ENCODE measurements around the gene HNRNPH3.

DNA sequence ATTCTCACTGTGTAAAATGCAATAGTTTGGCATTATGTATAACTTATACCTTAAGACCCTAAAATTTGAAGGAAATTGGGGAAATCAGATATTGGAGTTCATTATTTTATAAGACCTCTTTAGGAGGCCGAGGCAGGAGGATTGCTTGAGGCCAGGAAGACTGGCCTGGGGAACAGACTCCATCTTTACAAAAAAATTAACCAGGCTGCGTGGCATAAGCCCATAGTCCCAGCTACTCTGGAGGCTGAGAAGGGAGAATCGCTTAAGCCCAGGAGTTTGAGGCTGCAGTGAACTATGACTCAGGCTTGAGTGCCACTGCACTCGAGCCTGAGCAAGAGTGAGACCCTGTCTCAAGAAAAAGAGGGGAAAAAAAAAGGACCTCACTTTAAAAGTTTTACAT, 14.9 kb downstream of the HNRNPH3 start:
- TF ChIP-seq, protein P1, sequence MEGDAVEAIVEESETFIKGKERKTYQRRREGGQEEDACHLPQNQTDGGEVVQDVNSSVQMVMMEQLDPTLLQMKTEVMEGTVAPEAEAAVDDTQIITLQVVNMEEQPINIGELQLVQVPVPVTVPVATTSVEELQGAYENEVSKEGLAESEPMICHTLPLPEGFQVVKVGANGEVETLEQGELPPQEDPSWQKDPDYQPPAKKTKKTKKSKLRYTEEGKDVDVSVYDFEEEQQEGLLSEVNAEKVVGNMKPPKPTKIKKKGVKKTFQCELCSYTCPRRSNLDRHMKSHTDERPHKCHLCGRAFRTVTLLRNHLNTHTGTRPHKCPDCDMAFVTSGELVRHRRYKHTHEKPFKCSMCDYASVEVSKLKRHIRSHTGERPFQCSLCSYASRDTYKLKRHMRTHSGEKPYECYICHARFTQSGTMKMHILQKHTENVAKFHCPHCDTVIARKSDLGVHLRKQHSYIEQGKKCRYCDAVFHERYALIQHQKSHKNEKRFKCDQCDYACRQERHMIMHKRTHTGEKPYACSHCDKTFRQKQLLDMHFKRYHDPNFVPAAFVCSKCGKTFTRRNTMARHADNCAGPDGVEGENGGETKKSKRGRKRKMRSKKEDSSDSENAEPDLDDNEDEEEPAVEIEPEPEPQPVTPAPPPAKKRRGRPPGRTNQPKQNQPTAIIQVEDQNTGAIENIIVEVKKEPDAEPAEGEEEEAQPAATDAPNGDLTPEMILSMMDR (IDR thresholded peaks at IDR 0.05; ENCODE audit: insufficient read depth, low read length): no peak
- TF ChIP-seq, protein P2, sequence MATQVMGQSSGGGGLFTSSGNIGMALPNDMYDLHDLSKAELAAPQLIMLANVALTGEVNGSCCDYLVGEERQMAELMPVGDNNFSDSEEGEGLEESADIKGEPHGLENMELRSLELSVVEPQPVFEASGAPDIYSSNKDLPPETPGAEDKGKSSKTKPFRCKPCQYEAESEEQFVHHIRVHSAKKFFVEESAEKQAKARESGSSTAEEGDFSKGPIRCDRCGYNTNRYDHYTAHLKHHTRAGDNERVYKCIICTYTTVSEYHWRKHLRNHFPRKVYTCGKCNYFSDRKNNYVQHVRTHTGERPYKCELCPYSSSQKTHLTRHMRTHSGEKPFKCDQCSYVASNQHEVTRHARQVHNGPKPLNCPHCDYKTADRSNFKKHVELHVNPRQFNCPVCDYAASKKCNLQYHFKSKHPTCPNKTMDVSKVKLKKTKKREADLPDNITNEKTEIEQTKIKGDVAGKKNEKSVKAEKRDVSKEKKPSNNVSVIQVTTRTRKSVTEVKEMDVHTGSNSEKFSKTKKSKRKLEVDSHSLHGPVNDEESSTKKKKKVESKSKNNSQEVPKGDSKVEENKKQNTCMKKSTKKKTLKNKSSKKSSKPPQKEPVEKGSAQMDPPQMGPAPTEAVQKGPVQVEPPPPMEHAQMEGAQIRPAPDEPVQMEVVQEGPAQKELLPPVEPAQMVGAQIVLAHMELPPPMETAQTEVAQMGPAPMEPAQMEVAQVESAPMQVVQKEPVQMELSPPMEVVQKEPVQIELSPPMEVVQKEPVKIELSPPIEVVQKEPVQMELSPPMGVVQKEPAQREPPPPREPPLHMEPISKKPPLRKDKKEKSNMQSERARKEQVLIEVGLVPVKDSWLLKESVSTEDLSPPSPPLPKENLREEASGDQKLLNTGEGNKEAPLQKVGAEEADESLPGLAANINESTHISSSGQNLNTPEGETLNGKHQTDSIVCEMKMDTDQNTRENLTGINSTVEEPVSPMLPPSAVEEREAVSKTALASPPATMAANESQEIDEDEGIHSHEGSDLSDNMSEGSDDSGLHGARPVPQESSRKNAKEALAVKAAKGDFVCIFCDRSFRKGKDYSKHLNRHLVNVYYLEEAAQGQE (IDR thresholded peaks at IDR 0.05; ENCODE audit: insufficient replicate concordance, low read depth): no peak
- TF ChIP-seq GABPA (IDR thresholded peaks at IDR 0.05; ENCODE audit: low read depth) (no peak), SPI1 (IDR thresholded peaks at IDR 0.05; ENCODE audit: borderline replicate concordance, low read depth) (no peak)
